COLO829 (cell line): ENCODE results near the gene TMEM60.
"Not testable (repeated sequence)": the region's sequence is repeated elsewhere in the genome, so short reads cannot be mapped to it uniquely, and the experiment has no call there.

ENCODE experiments used
- DNase-seq: peaks from one replicate; pipeline ENCODE4 v3.0.0; 2012; ENCODE audit warnings: low spot score

The TMEM60 gene, protein sequence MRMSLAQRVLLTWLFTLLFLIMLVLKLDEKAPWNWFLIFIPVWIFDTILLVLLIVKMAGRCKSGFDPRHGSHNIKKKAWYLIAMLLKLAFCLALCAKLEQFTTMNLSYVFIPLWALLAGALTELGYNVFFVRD

DNA sequence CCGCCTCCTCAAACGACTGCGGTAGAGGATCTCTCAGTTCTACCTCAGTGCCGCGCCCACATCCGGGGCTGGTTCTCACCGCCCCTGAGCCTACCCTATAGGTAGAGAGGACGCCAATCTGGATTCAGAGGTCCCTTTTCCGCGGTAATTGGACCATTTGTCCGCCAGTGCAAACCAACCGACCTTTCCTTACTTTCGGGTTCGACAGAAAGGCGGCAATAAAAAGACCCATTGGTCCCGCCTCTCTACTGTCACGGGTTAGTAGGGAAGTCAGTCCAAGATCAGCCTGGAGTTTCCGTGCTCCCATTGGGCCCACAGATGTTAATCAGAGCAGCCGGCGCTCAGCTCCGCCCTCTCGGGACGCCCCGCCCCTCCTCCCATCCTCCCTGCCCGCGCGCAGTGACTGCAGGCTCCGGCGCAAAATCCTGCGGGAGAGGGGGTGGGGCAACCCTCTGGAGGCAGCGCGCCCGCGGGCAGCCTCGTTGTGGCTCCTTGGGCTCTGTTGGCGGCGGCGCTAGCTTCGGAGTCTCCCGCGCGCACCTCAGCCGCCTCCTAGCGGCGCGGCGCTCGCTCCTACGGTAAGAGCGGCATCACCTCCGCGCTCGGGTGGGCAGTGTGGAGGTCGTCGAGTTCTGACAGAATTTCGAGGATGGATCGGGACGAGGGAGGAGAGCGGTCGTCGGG, at the start of gene TMEM60, which contains the start of gene PHTF2:
Gene TMEM60 (minus strand): TSS at position 41 of the 684 bp plus-strand sequence. CDS start 4,061 bp downstream, outside the sequence.
Gene PHTF2 (plus strand): TSS at position 380 of the 684 bp plus-strand sequence.
- DNase-seq = peak; percentile 98

DNA sequence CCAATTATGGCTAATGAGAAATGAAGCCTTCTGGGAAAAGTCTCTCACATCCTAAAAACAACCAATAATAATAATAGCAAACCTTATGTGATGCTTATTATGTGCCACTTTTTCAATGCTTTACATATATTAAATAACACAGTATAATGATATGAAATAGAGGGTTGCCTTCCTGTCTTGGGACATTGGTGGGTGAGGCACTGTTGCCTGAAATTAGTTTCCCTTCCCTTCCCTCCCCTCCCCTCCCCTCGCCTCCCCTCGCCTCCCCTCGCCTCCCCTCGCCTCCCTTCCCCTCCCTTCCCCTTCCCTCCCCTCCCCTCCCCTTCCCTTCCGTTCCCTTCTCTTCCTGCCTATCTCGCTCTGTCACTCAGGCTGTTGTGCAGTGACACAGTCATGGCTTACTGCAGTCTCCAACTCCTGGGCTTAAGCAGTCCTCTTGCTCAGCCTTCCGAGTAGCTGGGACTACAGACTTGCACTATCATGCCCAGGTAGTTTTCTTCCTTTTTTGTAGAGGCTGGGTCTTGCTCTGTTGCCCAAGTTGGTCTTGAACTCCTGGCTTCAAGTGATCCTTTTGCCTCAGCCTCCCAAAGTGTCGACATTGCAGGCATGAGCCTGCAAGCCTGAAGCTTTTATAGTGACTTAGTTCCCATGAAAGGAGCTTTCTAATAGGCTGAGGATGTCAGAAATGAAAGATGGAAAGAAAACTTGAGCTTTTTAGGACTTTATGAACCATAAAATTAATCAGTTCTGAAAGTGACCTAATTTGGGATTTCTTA, 48.3 kb upstream of the TMEM60 start:
- DNase-seq = no peak

DNA sequence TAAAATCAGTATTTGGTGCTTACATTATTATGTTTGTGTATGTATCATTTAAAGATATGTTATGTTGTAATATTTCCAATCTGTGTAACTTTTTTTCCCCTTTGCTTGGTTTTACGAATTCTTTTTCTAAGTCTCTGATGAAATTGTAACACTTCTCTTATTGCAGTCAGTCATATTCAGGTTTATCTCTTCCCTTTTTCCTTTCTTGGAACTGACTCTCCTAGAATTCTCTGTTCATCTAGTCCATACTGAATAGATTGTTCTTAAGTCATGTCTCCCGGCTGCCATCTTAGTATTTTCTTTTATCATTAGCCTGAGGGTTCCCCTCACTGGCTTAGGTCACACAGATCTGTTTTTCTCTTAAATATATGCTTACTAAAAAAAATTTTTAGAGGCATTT, 45.0 kb upstream of the TMEM60 start:
- DNase-seq = no peak

DNA sequence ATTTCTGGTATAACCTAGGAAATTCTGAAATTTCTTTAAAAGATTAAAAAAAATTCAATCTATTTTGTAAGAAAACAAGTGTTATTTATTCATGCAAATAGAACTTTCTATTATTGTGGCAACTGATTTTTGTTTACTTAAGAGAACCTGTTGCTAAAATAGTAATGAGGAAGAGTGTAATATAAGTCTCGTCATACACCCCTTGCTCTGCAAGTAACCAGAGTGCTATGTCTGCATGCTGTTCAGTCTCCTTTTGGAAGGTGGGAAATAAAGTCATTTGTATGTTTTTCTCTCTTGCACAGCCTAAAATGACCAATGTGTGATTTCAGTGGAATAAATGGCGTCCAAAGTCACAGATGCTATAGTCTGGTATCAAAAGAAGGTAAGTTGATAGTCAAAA, 41.7 kb upstream of the TMEM60 start:
- DNase-seq = no peak

DNA sequence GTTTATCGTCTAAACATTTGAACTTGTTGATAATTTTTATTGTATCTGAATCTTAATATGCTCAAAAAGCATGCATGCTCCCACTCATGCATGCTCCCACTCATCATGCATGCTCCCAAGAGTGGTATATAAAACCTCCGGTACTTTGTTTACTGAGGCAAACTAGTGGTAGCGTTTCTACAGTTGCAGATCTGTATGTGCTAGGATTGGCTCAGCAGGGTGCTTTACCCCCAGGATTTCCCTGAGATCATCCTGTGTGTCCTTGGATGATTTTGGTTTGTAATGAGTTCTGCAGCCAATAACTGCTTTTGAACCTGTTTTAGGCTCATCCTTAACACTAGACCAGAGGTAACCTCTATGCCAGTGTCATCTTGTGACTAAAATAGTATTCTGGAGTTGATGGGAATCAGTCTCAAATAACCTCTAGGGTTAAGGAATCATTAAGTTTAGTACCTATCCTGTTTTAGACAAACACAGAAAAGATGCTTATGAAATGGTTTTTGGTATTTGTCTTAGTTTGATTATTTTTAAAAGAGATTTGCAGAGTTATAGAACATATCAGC, 40.8 kb upstream of the TMEM60 start:
- no peak for DNase-seq

DNA sequence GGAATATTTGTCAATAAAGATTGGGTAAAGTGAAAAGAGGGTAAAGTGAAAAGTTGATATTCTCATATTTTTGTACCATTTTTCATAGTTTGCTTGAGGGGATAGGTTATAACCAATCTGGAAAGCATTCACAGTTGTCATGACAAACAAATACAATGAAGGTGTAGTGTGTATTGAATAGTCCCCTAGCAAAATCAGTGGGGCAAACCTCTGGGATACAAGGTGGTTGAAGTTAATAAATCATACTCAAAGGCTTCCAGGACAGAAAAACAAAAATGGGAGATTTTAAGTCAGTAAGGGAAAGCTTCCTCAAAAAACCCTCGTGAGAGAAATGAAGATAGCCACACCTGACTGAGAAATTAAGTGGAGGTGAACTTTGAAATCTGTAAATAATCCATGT, 39.7 kb upstream of the TMEM60 start:
- DNase-seq = no peak

DNA sequence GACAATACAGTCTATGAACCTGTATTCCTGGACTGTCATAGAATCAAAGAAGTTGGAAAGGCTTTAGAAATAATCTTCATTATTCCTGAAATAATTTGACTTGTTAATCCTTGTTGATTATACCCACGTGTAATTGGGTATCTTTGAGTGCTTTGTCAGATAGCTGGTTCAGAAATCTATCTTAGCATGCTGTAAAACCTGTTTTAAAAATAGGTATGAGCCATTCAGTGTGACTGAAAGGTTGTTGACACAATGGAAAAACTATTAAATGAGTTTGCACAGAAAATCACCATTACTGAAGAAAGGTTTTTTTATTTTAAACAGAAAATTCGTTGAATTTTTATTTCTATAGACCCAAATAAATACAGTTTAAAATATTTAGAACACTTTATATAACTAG, 39.0 kb upstream of the TMEM60 start:
- no peak for DNase-seq

DNA sequence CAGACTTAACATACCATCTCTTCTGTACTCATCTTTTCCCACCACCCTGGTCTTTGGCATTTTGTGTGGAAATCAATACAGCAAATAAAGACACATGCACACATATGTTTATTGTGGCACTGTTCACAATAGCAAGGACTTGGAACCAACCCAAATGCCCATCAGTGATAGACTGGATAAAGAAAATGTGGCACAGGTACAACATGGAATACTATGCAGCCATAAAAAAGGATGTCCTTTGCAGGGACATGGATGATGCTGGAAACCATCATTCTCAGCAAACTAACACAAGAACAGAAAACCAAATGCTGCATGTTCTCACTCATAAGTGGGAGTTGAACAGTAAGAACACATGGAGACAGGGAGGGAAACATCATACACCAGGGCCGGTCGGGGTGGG, 38.2 kb upstream of the TMEM60 start:
- DNase-seq = not testable (repeated sequence)

DNA sequence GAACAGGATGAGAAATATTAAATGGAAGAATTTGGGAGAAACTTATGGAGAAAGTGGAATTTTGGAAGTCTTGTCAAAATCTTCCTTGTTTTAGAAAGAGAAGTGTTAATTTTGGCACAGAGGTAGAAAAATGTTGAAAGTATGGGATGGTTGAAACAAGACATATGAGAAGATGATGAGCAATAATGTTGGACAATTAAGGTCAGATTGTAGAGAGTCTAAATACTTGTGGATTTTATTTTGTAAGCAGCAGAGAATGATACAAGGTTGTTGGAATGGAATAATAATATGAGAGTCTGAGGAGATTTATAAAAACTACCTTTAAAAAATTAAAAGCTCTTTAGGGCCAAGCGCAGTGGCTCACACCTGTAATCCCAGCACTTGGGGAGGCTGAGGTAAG, 34.9 kb upstream of the TMEM60 start:
- no peak for DNase-seq

DNA sequence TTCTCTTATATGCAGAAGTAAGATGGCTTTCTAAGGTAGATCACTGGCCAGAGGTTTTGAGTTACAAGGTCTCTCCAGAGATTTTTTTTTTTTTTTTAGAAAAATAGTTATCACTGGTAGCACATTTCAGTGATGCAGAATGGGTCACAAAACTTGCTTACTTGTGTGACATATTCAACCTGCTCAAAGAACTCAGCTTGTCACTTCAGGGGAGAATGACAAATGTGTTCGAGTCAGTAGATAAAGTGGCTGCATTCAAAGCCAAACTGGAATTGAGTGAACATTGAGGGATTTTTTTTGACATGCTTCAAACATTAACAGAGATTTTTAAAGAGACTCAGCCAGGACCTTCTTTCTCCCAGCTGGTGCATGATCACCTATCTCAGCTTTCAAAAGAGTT, 33.7 kb upstream of the TMEM60 start:
- DNase-seq = no peak

DNA sequence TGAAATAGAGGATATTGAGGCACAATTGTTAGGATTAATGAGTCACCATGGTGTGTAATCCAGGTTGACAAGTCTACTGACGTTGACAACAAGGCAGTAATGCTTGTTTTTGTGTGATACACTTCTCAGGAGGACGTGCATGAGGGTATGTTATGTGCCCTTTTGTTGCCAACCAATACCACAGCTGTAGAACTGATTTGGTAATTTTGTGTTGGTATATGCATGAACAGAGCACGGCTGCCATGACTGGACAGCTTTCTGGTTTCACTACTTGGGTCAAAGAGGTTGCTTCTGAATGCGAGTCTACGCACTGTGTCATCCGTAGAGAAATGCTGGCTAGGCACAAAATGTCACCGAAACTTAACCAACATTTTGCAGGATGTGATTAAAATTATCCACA, 33.2 kb upstream of the TMEM60 start:
- no peak for DNase-seq

DNA sequence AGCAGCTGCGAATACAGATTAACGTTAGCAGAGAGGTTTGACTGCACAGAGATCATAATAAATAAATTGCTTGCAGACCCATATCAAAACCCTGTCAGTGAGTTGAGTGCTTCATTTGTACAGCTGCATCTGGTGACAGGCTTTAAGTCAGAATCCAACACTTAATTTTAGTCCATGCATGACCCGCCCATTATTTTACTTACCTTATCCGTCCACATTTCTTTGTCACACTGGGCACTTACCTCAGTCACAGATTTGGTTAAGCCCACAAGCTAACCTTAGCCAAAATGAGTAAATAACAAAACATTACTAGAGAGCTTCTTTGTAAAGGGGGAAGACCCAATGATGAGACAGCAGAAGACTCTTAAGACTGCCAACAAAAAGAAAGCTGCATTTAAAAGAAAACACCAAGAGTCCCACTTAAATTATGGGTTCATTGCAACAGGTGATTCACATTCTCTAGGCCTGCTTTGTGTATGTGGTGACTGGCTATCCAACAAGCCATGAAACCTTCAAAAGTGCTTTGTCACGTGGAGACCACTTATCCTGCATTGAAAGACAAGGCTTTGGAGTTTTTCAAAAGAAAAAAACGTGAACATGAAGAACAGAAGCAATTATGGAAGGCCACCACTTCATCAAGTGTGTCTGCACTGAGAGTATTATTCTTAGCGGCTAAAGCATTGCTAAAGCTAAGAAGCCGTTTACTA, 32.6 kb upstream of the TMEM60 start:
- no peak for DNase-seq

DNA sequence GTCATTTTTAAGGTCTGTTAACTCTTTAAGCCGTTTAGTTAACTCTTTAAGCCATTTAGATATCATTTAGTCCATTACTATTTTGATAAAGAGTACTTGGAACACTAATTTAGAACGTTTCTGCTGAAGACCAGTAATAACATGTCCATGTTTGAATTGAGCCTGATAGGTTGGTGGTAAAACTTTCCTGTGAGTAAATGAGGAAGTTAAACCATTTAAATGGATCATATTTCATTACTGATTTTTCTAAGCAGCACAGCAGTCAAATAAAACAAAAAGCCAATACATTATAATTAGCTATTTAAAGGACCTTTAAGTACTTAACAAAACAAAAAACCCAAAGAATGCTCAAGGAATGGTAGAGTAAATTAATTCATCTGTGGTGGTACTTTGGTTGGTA, 29.8 kb upstream of the TMEM60 start:
- DNase-seq = no peak

DNA sequence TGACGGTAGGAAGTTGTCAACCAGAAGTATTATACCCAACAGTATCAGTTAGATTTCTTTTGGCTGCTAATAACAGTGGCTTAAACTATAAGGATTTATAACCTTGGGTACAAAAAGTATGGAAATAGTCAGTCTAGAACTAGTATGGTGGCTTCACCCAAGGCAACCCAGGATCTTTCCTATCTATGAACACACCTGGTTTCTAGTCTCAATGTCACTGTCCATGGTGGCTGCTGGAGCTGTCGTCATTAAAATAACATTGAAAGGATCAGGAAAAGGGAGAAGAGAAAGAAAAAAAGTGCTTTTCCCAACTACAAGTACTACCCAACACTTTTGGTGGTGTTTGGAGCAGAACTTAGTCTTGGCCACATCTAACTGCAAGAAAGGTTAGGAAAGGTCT, 28.1 kb upstream of the TMEM60 start:
- DNase-seq = no peak

DNA sequence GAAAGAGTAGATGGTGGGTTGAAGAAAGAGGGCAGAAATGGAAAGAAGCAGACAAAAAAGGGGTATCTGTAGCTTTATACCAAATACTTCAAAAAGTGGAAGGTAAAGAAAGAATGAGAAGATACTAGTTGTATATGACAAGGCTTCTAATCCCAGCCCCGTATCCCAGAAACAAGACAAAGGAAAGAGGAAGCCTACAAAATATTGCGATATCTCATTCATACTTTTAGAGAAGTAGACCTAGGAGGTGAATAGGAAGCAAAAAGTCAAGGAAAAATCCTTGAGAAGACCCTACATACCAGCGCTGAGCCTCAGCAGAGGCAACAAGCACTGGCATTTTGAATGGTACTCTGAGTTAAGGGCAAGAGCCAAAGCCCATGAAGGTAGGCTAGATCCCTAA, 26.9 kb upstream of the TMEM60 start:
- DNase-seq = no peak

DNA sequence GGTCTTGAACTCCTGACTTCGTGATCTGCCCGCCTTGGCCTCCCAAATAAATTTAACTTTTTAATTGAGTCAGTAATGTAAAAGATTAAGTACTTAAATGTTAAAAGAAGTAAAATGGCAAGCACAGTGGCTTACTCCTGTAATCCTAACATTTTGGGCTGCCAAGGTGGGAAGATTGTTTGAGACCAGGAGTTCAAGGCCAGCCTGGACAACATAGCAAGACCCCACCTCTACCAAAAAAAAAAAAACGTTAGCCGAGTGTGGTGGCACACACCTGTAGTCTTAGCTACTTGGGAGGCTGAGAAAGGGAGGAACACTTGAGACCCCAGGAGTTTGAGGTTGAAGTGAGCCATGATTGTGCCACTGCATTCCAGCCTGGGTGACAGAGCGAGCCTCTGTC, 26.4 kb upstream of the TMEM60 start:
- no peak for DNase-seq

DNA sequence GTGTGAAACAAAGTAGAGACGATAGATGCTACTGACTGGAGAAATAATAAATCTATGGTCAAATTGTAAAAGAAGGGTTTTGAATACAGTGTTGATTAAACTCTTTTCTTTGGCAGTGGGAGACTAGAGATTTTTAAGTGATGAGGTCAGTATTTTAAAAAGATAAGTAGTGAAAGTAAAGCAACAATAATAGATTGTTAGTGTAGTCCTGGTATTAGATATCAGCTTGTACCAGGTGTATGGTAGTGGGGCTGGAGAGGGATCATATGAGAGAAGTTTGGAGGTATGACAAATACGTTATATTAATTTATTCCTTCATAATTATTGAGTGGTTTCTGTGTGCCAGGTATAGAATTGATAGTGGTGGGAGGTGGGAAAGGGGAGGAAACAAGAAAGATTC, 25.6 kb upstream of the TMEM60 start:
- no peak for DNase-seq

DNA sequence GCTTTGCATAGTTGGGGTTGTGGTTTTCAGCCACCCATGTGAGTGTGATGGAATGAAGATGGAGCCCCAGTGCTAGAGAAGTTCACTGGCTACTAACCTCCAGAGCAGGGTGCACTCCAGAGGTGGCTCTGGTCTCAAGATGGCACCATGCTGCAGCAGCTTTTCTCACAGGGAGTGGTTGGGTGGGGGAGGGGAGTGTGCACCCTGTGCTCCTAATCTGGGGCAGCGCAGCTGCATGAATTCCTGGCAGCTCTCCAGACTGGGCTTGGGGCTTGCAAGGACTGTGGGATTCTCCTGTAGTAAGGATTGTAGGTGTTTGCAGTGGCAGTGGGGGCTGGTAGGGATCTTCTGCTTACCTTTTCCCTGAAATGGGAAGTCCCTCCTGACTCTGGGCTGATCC, 24.0 kb upstream of the TMEM60 start:
- DNase-seq = no peak

DNA sequence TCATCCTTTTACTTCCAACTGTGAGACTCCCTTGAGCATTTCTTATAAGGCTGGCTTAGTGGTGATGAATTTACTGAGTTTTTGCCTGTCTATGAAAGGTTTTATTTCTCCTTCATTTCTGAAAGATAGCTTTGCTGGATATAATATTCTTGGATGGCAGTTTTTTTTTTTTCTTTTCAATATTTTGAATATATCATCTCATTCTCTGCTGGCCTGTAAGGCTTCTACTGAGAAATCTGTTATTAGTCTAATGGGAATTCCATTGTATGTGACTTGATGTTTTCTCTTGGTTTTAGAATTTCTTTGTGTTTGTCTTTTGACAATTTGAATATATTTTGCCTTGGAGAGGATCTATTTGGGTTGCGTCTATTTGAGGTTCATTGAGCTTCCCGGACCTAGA, 22.7 kb upstream of the TMEM60 start:
- DNase-seq = no peak

DNA sequence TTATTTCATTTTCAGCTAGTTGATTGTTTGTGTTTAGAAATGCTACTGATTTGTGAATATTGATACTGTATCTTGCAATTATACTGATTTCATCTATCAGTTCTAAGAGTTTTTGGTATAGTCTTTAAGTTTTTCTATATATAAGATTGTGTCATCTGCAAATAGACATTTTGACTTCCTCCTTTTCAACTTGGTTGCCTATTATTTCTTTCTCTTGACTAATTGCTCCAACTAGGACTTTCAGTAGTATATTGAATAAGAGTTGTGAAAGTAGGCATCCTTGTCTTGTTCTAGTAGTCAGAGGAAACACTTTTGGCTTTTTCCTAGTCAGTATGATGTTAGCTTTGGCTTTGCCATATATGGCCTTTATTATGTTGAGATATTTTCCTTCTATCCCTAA, 20.8 kb upstream of the TMEM60 start:
- DNase-seq = no peak

DNA sequence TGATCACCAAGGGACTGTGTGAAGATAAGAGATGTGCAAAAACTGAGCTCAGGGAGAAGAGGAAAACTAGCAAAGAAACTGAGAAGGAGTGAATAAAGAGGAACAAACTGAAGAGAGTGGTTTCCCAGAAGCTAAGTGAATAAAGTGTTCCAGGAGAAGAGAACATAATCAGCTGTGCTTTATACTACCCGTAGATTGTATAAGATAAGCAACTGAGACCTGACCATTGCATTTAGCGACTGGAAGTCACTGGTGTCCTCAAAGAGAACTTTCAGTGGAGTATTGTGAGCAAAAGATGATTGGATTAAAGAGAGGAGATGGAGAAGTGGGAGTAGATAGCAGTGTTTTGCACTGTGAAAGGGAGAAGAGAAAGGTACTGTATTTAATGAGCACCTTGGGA, 14.9 kb upstream of the TMEM60 start:
- DNase-seq = no peak

DNA sequence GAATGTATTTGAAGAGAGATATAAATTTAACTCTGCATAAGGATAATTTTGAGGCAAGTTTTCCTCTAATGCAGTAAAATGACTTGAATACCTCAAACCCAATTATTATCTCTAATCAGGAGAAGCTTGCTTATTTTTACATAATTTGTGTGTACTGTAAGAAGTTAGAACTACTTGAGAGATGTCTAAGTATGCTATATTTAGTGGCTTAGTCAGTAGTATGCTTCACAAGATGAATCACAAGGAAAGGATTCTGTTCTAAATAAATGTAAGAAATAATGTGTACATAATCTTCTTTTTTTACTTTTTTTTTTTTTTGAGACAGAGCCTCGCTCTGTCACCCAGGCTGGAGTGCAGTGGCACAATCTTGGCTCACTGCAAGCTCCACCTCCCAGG, 14.1 kb upstream of the TMEM60 start:
- no peak for DNase-seq
